Measurements from ENCODE around the gene UGDH. TPM values are rescaled to one million over a fixed set of nuclear protein-coding genes. Genes with fewer than 3 reads are reported as not detected.
A peak's percentile ranks its signal among the peaks of the same experiment; 100 is the strongest.

Gene UGDH
- total and polyA plus RNA-seq, 2 of the 13 experiments (the other 11 are each of a cell fraction or from before 2014, with no cell fraction given), result 99.0 to 384 TPM

DNA sequence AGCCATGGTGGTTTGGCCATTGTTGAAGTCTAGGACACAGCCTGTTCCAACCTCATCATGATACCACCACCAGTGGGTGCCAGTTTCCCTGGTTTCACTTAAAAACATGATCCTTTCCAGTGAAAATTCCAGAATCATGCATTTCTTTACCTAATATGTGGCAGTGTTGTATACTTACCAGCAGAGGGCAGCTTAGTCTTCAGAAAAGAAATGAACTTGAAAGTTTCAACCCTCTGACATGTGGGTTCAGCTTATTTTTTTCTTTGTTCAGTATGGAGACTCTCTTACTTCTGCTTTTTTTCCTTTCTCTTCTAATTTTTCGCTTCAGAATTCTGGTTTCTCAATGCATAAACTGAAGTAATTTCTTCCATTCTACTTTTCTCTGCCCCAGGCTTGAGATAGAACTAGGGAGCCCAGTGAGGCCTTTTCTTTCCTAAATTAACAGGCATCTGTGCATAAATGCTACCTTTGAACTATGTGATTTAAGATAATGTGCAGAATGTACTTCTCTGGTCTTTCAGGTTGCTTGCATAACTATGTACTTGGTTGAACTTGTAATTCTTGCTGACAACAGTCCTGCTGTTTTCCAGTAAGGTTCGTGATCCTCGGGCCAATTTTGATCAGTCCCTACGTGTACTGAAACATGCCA lies 57.7 kb downstream of the UGDH start (continued):
- TF ChIP-seq, protein P1, sequence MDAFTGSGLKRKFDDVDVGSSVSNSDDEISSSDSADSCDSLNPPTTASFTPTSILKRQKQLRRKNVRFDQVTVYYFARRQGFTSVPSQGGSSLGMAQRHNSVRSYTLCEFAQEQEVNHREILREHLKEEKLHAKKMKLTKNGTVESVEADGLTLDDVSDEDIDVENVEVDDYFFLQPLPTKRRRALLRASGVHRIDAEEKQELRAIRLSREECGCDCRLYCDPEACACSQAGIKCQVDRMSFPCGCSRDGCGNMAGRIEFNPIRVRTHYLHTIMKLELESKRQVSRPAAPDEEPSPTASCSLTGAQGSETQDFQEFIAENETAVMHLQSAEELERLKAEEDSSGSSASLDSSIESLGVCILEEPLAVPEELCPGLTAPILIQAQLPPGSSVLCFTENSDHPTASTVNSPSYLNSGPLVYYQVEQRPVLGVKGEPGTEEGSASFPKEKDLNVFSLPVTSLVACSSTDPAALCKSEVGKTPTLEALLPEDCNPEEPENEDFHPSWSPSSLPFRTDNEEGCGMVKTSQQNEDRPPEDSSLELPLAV (CRISPR knock-in tag; conservative IDR thresholded peaks at IDR 0.05; ENCODE audit: low read depth), result no peak
- TF ChIP-seq, protein P2, sequence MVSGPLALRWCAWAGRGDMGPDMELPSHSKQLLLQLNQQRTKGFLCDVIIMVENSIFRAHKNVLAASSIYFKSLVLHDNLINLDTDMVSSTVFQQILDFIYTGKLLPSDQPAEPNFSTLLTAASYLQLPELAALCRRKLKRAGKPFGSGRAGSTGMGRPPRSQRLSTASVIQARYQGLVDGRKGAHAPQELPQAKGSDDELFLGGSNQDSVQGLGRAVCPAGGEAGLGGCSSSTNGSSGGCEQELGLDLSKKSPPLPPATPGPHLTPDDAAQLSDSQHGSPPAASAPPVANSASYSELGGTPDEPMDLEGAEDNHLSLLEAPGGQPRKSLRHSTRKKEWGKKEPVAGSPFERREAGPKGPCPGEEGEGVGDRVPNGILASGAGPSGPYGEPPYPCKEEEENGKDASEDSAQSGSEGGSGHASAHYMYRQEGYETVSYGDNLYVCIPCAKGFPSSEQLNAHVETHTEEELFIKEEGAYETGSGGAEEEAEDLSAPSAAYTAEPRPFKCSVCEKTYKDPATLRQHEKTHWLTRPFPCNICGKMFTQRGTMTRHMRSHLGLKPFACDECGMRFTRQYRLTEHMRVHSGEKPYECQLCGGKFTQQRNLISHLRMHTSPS (CRISPR knock-in tag; IDR thresholded peaks at IDR 0.05; ENCODE audit: low read depth), result no peak
- no peak for TF ChIP-seq ZBTB20 (CRISPR knock-in tag; IDR thresholded peaks at IDR 0.05; ENCODE audit: borderline replicate concordance, low read depth)
- no peak for TF ChIP-seq NRL (CRISPR knock-in tag; IDR thresholded peaks at IDR 0.05; ENCODE audit: borderline replicate concordance)
- TF ChIP-seq TFDP2 (CRISPR knock-in tag; IDR thresholded peaks at IDR 0.05), result no peak
- TF ChIP-seq EED (CRISPR knock-in tag; IDR thresholded peaks at IDR 0.05), result no peak
- TF ChIP-seq TMF1 (CRISPR knock-in tag; IDR thresholded peaks at IDR 0.05; ENCODE audit: low read depth), result no peak
- no peak for TF ChIP-seq ATF3 (CRISPR knock-in tag; IDR thresholded peaks at IDR 0.05)
- TF ChIP-seq HOXA7 (CRISPR knock-in tag; IDR thresholded peaks at IDR 0.05), result no peak
- 0 out of 4 replicates have a peak, but pooled peaks of 1 of the 2 experiments have one; percentile 5 for TF ChIP-seq MAFK (conservative IDR thresholded peaks at IDR 0.05 in 1 of 2, IDR thresholded peaks at IDR 0.05 in 1 of 2; ENCODE audit: low read length in 2 of 2)
- TF ChIP-seq ZNF503 (CRISPR knock-in tag; IDR thresholded peaks at IDR 0.05), result no peak
- TF ChIP-seq RFX3 (CRISPR knock-in tag; IDR thresholded peaks at IDR 0.05), result no peak
- no peak for TF ChIP-seq ZFY (CRISPR knock-in tag; IDR thresholded peaks at IDR 0.05)
- no peak for TF ChIP-seq GFI1 (CRISPR knock-in tag; IDR thresholded peaks at IDR 0.05; ENCODE audit: borderline replicate concordance)
- TF ChIP-seq BCL3 (CRISPR knock-in tag; IDR thresholded peaks at IDR 0.05), result no peak
- peak; percentile 85 for TF ChIP-seq GATAD2A (CRISPR knock-in tag; IDR thresholded peaks at IDR 0.05)
- TF ChIP-seq ZNF552 (CRISPR knock-in tag; IDR thresholded peaks at IDR 0.05; ENCODE audit: borderline replicate concordance), result no peak
